HUES6 (cell line): ENCODE measurements around the gene SMARCD1.

Experiments
- H3K27ac ChIP-seq: 2 replicates; pipeline ENCODE4 v1.7.0; 2013; ENCODE audit warnings: low read depth, mild to moderate bottlenecking, low read length, inconsistent platforms
- H3K27me3 ChIP-seq: 2 replicates; pipeline ENCODE4 v1.6.1; 2013; ENCODE audit warnings: low read length; ENCODE audit not compliant: control insufficient read depth, insufficient read depth
- H3K36me3 ChIP-seq: 2 replicates; pipeline ENCODE4 v1.6.1; 2013; ENCODE audit warnings: low read length; ENCODE audit not compliant: control insufficient read depth, insufficient read depth
- H3K4me1 ChIP-seq: 2 replicates; pipeline ENCODE4 v1.6.1; 2013; ENCODE audit warnings: low read length; ENCODE audit not compliant: control insufficient read depth, insufficient read depth
- H3K4me3 ChIP-seq: 2 replicates; pipeline ENCODE4 v1.5.1; 2013; ENCODE audit warnings: low read depth, low read length
- H3K9ac ChIP-seq: one replicate; pipeline ENCODE4 v1.6.1; 2013; ENCODE audit warnings: mild to moderate bottlenecking, low read length
- H3K9me3 ChIP-seq: 2 replicates; pipeline ENCODE4 v1.6.1; 2013; ENCODE audit warnings: low read depth, low read length; ENCODE audit not compliant: control insufficient read depth, insufficient read depth

The SMARCD1 gene

DNA sequence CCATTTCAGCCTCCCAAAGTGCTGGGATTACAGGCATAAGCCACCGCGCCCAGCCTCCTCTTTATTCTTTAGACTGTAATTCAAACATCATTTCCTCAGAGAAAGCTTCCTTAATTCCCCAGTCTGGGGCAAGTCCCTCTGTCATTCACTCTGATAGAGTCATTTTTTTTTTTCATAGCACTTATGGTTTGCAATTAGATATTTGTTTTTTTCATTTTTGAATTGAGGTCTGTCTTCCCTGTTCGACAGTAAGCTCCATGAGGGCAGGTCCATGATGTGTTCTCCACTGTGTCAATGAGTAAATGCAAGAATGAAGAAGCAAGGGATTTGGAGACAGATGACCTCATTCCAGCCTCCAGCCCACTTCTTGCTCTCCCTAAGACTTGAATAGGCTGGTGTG lies 15.6 kb upstream of the SMARCD1 start:
- H3K9ac ChIP-seq: no peak overlapping the region
- peaks cover 10% of the 10 kb centered on the region; the same call in 1 of the 2 replicates for H3K27me3 ChIP-seq
- peaks cover 31% of the 10 kb centered on the region for H3K4me1 ChIP-seq
- H3K9me3 ChIP-seq: no peaks in the 10 kb centered on the region
- H3K4me3 ChIP-seq: no peak overlapping the region
- H3K36me3 ChIP-seq: no peaks in the 10 kb centered on the region
- no peak overlapping the region for H3K27ac ChIP-seq

- no peak overlapping the region for H3K4me3 ChIP-seq
- H3K9ac ChIP-seq: no peak overlapping the region
- no peak overlapping the region for H3K27ac ChIP-seq
Measured at GRCh38 chr12:50070314-50071060, 14.7 kb upstream of the SMARCD1 start.

GRCh38 chr12:50072198-50072907 lies 12.8 kb upstream of the SMARCD1 start:
- H3K9me3 ChIP-seq: no peaks in the 10 kb centered on the region
- H3K27ac ChIP-seq: no peak overlapping the region
- no peaks in the 10 kb centered on the region for H3K36me3 ChIP-seq
- peaks cover 27% of the 10 kb centered on the region for H3K4me1 ChIP-seq
- H3K9ac ChIP-seq: no peak overlapping the region
- H3K27me3 ChIP-seq: no peaks in the 10 kb centered on the region
- no peak overlapping the region for H3K4me3 ChIP-seq

More at GRCh38 chr12:50070314-50071060, 14.7 kb upstream of the SMARCD1 start:
- 0 out of 2 replicates have a peak, but pooled peaks cover 4% of the 10 kb centered on the region for H3K27me3 ChIP-seq
- H3K9me3 ChIP-seq: no peaks in the 10 kb centered on the region
- no peaks in the 10 kb centered on the region for H3K36me3 ChIP-seq
- H3K4me1 ChIP-seq: peaks cover 36% of the 10 kb centered on the region

GRCh38 chr12:50073206-50073605 lies 11.9 kb upstream of the SMARCD1 start:
- Histone ChIP-seq H3K27me3 (no peaks in the 10 kb centered on the region), H3K36me3 (no peaks in the 10 kb centered on the region), H3K9me3 (no peaks in the 10 kb centered on the region)

GRCh38 chr12:50073712-50074111 lies 11.4 kb upstream of the SMARCD1 start:
- Histone ChIP-seq H3K27me3 (no peaks in the 10 kb centered on the region), H3K4me3 (no peak overlapping the region), H3K9me3 (no peaks in the 10 kb centered on the region), H3K4me1 (peaks cover 27% of the 10 kb centered on the region), H3K9ac (no peak overlapping the region), H3K36me3 (no peaks in the 10 kb centered on the region), H3K27ac (no peak overlapping the region)

More at GRCh38 chr12:50073206-50073605, 11.9 kb upstream of the SMARCD1 start:
- H3K4me3 ChIP-seq: no peak overlapping the region
- H3K9ac ChIP-seq: no peak overlapping the region
- H3K4me1 ChIP-seq: peaks cover 27% of the 10 kb centered on the region
- no peak overlapping the region for H3K27ac ChIP-seq

GRCh38 chr12:50074936-50075807 lies 10.0 kb upstream of the SMARCD1 start:
- H3K4me3 ChIP-seq: no peak overlapping the region
- peaks cover 26% of the 10 kb centered on the region for H3K4me1 ChIP-seq
- no peaks in the 10 kb centered on the region for H3K36me3 ChIP-seq
- H3K9ac ChIP-seq: no peak overlapping the region
- H3K27ac ChIP-seq: no peak overlapping the region
- peaks cover 8% of the 10 kb centered on the region for H3K27me3 ChIP-seq
- H3K9me3 ChIP-seq: no peaks in the 10 kb centered on the region

DNA sequence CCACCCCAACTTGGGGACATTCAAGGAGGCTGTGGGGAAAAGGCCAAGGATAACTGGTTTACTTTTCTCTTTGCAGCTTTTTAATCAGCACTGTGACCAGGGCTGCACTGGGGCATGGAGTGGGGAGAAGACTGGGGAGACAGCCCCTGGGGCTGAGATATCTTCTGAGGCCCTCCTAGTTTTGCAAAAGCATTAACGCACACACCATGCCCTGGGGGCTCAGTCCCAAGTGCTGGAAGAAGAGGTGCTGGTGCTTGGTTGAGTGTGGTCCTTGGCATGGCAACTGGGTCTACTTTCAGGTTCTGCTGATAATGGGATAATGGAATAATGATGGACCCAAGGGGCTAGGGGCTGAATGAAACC lies 9.4 kb upstream of the SMARCD1 start:
- Histone ChIP-seq H3K9me3 (no peaks in the 10 kb centered on the region), H3K27ac (no peak overlapping the region), H3K9ac (no peak overlapping the region), H3K27me3 (peaks cover 14% of the 10 kb centered on the region), H3K4me1 (peaks cover 23% of the 10 kb centered on the region), H3K36me3 (no peaks in the 10 kb centered on the region), H3K4me3 (no peak overlapping the region)

GRCh38 chr12:50077099-50077498 lies 8.0 kb upstream of the SMARCD1 start:
- Histone ChIP-seq H3K27ac (no peak overlapping the region), H3K4me3 (no peak overlapping the region), H3K4me1 (peaks cover 20% of the 10 kb centered on the region), H3K36me3 (no peaks in the 10 kb centered on the region), H3K27me3 (peaks cover 27% of the 10 kb centered on the region), H3K9me3 (no peaks in the 10 kb centered on the region), H3K9ac (no peak overlapping the region)

DNA sequence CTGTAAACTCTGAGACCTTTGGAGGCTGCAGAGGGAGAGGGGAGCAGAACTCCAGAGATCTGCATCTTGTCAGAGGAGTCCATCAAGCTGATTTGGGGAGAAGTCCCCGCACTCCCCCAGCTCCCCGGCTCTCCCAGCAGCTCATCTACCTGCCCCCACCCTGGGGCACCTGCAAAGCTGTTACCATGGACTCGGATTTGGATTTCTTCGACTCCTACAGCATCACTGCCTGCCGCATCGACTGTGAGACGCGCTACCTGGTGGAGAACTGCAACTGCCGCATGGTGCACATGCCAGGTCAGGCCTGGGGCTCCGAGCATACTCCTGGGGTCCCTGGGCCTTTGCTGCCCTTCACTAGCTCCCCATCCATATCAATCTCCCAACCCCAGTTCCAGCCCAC lies 6.9 kb upstream of the SMARCD1 start:
- Histone ChIP-seq H3K4me1 (peaks cover 11% of the 10 kb centered on the region; the same call in 1 of the 2 replicates), H3K4me3 (no peak overlapping the region), H3K27me3 (peaks cover 33% of the 10 kb centered on the region), H3K27ac (no peak overlapping the region), H3K36me3 (no peaks in the 10 kb centered on the region), H3K9me3 (no peaks in the 10 kb centered on the region), H3K9ac (no peak overlapping the region)

- Histone ChIP-seq H3K4me1 (peaks cover 10% of the 10 kb centered on the region; the same call in 1 of the 2 replicates), H3K27me3 (peaks cover 33% of the 10 kb centered on the region)
Measured at GRCh38 chr12:50079771-50080170, 5.4 kb upstream of the SMARCD1 start.

More at GRCh38 chr12:50079771-50080170, 5.4 kb upstream of the SMARCD1 start:
- no peaks in the 10 kb centered on the region for H3K36me3 ChIP-seq
- no peak overlapping the region for H3K4me3 ChIP-seq
- H3K9me3 ChIP-seq: no peaks in the 10 kb centered on the region
- no peak overlapping the region for H3K27ac ChIP-seq
- H3K9ac ChIP-seq: no peak overlapping the region
